GM19468 (cell line): ENCODE data around the gene ZNF740.
"Not testable (repeated sequence)": the region's sequence is repeated elsewhere in the genome, so short reads cannot be mapped to it uniquely, and the experiment has no call there.

ENCODE experiments used
- ATAC-seq: cut with Tn5 transposase; IDR thresholded peaks from one replicate; pipeline ENCODE4 v1.9.1; 2021; ENCODE audit warnings: mild to moderate bottlenecking, moderate library complexity, moderate number of reproducible peaks; ENCODE audit not compliant: unreplicated experiment; ENCODE audit errors: extremely low read depth

The ZNF740 gene

GRCh38 chr12:53172352-53172751 is 8.2 kb upstream of the ZNF740 start:
- no peak for ATAC-seq

DNA sequence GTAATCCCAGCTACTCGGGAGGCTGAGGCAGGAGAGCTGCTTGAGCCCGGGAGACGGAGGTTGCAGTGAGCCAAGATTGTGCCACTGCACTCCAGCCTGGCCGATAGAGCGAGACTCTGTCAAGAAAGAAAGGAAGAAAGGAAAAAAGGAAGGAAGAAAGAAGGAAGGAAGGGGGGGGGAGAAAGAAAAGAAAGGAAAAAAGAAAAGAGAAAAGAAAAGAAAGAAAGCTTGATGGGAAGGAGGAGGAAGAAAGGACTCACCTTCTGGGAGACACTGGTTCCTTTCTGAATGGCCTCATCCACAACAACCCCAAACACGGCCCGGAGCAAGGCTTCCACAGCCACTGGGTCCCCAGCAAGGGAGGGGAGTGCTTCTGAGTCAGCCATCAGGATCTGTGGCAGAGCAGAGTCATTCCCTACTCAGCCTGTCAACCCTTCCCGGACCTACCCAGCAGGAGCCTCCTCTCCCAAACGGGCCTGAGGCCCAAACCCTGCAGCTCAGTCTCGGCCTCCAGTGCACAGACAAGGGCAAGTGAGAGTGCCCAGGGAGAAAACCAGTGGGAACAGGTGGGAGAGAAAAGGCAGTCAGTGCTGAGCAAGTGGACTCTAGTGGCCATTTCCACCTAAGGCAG is 7.3 kb upstream of the ZNF740 start:
- ATAC-seq = no peak

DNA sequence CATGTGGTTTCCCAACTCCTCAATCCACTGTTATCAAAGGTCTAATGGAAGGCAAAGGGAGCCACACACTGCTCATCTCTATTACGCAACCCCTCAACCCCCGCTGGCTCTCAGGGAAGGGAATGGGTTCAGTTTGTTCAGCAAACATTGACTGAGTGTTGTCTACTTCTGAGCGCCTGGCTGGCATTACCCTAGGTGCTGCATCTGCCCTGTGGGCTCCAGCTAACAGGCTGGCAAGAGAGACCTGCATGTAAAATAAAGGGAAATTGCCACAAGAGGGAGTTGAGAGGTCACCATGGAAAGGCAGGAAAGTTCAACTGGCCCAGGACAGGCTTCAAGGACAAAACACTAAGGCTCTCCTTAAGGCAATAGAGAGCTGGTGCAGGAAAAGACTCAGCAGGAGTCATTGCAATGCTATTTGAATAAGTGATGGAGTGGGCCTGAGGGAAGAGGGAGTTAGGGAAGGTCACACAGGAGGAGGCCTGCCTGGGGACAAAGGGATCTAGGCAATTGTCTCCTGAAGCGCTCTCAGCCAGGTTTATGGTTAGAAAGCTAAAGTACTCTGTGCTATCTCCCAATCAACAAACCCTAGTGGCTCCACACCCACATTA is 5.5 kb upstream of the ZNF740 start:
- ATAC-seq = no peak

DNA sequence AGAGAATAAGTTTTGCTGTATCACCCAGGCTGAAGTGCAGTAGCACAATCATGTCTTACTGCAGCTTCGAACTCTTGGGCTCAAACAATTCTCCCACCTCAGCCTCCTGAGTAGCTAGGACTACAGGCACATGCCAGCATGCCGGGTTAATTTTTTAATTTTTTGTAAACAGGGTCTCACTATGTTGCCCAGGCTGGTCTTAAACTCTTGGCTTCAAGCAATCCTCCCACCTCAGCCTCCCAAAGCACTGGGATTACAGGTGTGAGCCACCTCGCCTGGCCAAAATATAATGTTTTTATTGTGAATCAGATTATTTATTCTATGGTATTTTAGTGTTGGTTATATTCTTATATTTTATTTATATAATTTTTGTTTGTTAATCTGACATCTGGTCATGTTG is 3.8 kb upstream of the ZNF740 start:
- no peak for ATAC-seq

DNA sequence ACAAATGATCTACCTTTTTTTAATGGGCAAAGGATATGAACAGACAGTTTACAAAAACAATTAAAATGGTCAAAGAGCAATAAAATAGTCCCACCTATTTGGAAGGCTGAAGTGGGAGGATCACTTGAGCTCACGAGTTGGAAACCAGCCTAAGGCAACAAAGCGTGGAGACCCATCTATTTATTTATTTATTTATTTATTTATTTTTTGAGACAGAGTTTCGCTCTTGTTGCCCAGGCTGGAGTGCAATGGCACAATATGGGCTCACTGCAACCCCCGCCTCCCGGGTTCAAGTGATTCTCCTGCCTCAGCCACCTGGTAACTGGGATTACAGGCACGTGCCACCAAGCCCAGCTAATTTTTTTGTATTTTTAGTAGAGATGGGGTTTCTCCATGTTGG is 3.1 kb upstream of the ZNF740 start:
- not testable (repeated sequence) for ATAC-seq

DNA sequence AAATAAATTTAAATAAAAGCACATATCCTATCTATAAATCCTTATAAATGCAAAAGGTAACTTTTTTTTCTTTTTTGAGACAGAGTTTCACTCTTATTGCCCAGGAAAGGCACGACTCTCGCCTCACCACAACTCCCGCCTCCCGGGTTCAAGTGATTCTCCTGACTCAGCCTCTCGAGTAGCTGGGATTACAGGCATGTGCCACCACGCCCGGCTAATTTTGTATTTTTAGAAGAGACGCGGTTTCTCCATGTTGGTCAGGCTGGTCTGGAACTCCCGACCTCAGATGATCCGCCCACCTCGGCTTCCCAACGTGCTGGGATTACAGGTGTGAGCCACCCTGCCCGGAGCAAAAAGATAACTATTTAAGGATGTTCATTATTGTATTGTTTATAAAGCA is 1.7 kb upstream of the ZNF740 start:
- ATAC-seq = not testable (repeated sequence)

GRCh38 chr12:53179687-53180219 is 769 bp upstream of the ZNF740 start:
- ATAC-seq = no peak

GRCh38 chr12:53180931-53181645 is 566 bp downstream of the ZNF740 start:
- ATAC-seq = peak; percentile 16

DNA sequence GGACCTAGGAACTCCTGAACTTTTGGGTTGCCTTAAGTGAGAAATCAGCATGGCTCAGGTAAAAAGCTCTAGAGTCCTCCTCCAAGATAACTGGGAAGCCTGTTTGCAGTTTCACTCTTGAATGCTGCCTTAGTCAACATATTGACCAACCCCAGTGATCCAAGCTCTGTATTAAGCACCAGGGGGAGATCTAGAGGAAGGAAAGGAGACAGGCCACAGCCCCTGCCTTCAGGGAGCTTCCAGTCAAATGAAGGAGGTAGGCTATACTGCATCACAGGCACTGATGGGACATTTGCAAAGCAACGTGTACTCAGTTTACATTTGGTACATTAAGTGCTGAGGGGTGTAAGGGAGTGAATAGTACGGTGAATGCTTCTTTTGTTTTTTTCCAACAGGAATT is 1.4 kb downstream of the ZNF740 start:
- no peak for ATAC-seq

DNA sequence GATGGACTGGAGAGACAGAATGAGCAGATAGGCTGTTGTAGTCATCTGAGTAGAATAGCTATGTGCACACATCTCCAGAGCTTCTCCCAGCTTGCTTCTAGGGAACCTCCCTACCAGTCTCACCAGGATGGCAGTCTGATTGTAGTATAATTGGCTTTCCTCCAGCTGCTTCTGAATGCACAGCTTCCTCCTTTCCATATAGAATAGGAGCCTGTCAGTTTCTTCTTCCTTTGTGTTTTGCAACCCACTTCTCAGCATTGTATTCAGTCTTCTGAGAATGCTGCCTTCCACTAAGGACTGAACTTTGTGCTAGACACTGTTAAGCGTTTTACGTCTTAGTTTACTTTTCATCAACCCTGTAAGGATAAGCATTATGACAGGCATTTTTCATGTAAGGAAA is 2.4 kb downstream of the ZNF740 start:
- no peak for ATAC-seq

GRCh38 chr12:53184828-53185227 is 4.3 kb downstream of the ZNF740 start:
- ATAC-seq = no peak

DNA sequence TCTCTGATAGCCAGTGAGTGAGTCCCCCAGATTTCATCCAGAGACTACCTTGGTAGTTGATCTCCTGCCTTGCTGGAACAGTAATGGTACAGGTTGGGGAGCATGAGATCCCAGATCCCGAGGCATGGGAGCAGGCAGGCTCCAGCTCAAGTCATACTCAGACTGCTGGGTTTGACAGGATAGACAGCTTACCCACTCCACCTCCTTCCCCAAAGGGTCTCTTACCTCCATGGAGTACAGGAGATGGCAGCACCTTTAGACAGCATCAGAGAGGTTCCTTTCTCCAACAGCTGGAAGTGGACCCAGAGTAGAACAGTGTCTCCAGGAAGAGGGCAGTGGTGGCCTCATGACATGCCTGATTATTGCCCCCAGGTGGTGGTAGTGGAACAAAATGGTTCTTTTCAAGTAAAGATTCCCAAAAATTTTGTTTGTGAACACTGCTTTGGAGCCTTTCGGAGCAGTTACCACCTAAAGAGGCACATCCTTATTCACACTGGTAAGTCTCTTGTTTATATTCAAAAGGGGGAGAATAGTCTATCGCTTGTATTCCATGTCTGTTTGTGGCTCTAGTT is 5.1 kb downstream of the ZNF740 start:
- no peak for ATAC-seq

DNA sequence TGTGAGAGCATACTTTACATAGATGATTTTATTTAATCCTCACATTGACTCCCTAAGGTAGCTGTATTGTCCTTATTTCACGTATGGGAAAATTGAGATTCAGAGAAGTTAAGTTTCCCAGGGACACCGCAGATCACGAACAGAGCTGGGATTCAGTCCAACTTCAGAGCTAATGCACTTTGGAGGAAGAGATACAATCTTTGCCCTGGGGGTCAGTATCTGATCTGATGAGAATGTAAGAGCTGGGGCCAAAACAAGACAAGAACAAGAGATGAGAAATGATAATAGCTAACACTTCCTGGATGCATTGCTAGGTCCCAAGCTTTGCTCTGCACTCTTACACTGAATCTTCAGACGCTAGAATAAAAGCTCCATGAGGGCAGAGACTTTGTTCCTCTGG is 6.2 kb downstream of the ZNF740 start:
- ATAC-seq = no peak

- ATAC-seq = no peak
Measured at GRCh38 chr12:53187145-53187899, 6.8 kb downstream of the ZNF740 start.

DNA sequence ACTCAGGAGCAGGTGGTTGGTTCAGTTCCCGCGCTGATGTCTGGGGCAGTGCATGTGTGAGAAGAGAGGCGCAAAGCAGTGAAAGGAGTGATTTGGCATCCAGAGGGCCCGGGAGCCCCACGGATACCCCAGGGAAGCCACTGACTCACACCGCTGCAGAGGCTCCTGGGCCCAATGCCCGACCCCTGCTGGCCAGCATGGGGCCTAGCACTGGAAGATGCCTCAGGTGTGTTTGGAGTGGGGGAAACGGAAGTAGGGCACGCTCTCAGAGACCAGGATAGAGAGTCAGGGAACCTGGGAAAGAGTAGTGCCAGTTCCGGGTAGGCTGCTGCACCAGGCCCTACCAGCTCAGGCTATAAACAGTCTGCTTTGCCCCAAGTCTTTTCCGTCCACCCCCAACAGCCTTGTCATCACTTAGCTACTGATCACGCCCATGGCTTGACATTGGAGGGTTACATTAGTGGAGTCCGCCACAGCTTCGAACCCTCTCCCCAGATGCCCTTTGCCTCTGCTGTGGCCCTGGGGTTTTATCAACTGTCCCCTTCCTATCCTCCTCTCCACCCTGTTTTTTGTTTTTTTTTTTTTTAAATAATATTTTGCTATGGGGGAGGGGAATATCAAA is 9.7 kb downstream of the ZNF740 start:
- ATAC-seq = no peak

- no peak for ATAC-seq
Measured at GRCh38 chr12:53191096-53191884, 10.8 kb downstream of the ZNF740 start.

DNA sequence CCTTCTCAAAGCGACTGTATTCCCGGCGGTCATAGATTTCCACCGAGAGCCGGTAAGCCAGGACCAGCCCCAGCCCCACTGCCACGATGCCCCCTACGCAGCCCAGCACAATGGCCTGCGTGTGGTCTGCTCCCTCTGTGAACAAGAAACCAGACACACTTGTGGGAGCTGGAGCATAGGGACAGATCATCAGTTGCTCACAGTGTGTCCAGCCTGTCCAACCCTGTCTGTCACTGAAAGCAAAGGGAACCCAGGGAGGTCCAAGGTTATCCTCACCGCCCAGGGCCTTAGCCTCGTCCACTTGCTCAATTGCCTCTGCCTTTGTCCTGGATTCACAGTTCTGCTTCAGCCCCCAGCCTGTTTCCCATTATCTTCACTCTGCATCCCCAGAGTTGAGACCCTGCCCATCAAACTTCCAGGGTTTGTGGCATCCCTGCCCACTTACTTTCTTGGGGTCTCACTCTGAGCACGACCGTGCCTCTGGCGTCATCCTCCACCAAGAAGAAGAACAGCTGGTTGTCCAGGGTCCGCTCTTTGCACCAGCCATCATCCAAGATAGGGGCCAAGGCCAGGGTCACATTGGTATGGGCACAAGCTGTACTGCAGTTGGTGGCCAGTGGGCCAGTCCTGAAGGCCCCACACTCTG is 11.5 kb downstream of the ZNF740 start:
- no peak for ATAC-seq

- no peak for ATAC-seq
Measured at GRCh38 chr12:53192531-53193021, 12.1 kb downstream of the ZNF740 start.
